HepG2 (cell line): ENCODE measurements around the gene NTMT1. TPM values are rescaled to one million over a fixed set of nuclear protein-coding genes. Genes with fewer than 3 reads are reported as not detected.
A peak's percentile ranks its signal among the peaks of the same experiment; 100 is the strongest.

Experiments used
- ARID3A ChIP-seq: IDR thresholded peaks from 2 replicates; pipeline ENCODE4 v1.6.1; 2012; ENCODE audit warnings: low read depth, low read length, improper control_type of control experiment
- CENPT ChIP-seq: sonication (generic); formaldehyde crosslinking; IDR thresholded peaks from 2 replicates; pipeline ENCODE4 v1.8.0; 2022; ENCODE audit warnings: low read depth, mild to moderate bottlenecking, moderate library complexity, missing genetic modification reagents
- NFAT5 ChIP-seq: sonication (generic); formaldehyde crosslinking; IDR thresholded peaks from 2 replicates; pipeline ENCODE4 v1.4.0; 2020; ENCODE audit warnings: missing genetic modification reagents
- RFX1 ChIP-seq: fragments of 450-650 bp; IDR thresholded peaks from 2 replicates; pipeline ENCODE4 v1.6.1; 2017
- SMAD9 ChIP-seq: sonication (generic); formaldehyde crosslinking; IDR thresholded peaks from 2 replicates; pipeline ENCODE4 v1.5.1; 2020; ENCODE audit warnings: mild to moderate bottlenecking, missing genetic modification reagents
- ZEB1 ChIP-seq: IDR thresholded peaks from 2 replicates; pipeline ENCODE4 v1.6.1; 2012; ENCODE audit warnings: mild to moderate bottlenecking, low read depth, inconsistent platforms; ENCODE audit not compliant: insufficient replicate concordance
- ZNF281 ChIP-seq: sonication (generic); formaldehyde crosslinking; IDR thresholded peaks from 2 replicates; pipeline ENCODE4 v1.4.0; 2020; ENCODE audit warnings: missing genetic modification reagents, borderline replicate concordance
- ZNF660 ChIP-seq: sonication (generic); formaldehyde crosslinking; IDR thresholded peaks from 2 replicates; pipeline ENCODE4 v1.5.1; 2020; ENCODE audit warnings: mild to moderate bottlenecking, low read depth, missing genetic modification reagents, borderline replicate concordance
- polyA plus RNA-seq, 8 experiments: library from polyadenylated mRNA; depleted of rRNA in 3 of 8; stranded (reverse) in 7 of 8; unstranded in 1 of 8; fragments of >200 nt; fragmentation: Illumina TruSeq in 4 of 8; extraction: Trizol in 4 of 8; gene quantifications; 2 replicates each; pipeline versions ENCODE4 v1.2.1 to v1.2.3, GENCODE V29; 2011 to 2016; ENCODE audit warnings: low read depth in 4 of 8, missing spikeins in 1 of 8, mixed read lengths in 1 of 8; ENCODE audit not compliant: insufficient read depth in 1 of 8
- total RNA-seq, 5 experiments: library from RNA; depleted of rRNA; stranded (reverse); fragments of >200 nt; fragmentation: Illumina TruSeq; extraction: Trizol; gene quantifications; 2 replicates each; pipeline ENCODE4 v1.2.3, GENCODE V29; 2016; ENCODE audit warnings: low read depth in 1 of 5
- TF ChIP-seq, protein P1 (sequence below): sonication (generic); formaldehyde crosslinking; IDR thresholded peaks from 2 replicates; pipeline ENCODE4 v1.5.1; 2020; ENCODE audit warnings: mild to moderate bottlenecking, missing genetic modification reagents, borderline replicate concordance
- TF ChIP-seq, protein P2 (sequence below): IDR thresholded peaks from 2 replicates; pipeline ENCODE4 v1.6.1; 2016; ENCODE audit warnings: missing compliant biosample characterization, missing genetic modification reagents, borderline replicate concordance

The NTMT1 gene
- total and polyA plus RNA-seq, 2 of the 13 experiments (the other 11 are each of a cell fraction or from before 2014, with no cell fraction given), result 49.1 to 53.8 TPM

GRCh38 chr9:129596541-129597331 lies 29.2 kb upstream of the NTMT1 start (continued):
- no peak; the same call in 1 of the 2 replicates for TF ChIP-seq NFAT5 (CRISPR knock-in tag)
- no peak for TF ChIP-seq ZNF660 (CRISPR knock-in tag)
- peak; percentile 81 for TF ChIP-seq ZNF281 (CRISPR knock-in tag)
- no peak for TF ChIP-seq ZEB1
- TF ChIP-seq, protein P1, sequence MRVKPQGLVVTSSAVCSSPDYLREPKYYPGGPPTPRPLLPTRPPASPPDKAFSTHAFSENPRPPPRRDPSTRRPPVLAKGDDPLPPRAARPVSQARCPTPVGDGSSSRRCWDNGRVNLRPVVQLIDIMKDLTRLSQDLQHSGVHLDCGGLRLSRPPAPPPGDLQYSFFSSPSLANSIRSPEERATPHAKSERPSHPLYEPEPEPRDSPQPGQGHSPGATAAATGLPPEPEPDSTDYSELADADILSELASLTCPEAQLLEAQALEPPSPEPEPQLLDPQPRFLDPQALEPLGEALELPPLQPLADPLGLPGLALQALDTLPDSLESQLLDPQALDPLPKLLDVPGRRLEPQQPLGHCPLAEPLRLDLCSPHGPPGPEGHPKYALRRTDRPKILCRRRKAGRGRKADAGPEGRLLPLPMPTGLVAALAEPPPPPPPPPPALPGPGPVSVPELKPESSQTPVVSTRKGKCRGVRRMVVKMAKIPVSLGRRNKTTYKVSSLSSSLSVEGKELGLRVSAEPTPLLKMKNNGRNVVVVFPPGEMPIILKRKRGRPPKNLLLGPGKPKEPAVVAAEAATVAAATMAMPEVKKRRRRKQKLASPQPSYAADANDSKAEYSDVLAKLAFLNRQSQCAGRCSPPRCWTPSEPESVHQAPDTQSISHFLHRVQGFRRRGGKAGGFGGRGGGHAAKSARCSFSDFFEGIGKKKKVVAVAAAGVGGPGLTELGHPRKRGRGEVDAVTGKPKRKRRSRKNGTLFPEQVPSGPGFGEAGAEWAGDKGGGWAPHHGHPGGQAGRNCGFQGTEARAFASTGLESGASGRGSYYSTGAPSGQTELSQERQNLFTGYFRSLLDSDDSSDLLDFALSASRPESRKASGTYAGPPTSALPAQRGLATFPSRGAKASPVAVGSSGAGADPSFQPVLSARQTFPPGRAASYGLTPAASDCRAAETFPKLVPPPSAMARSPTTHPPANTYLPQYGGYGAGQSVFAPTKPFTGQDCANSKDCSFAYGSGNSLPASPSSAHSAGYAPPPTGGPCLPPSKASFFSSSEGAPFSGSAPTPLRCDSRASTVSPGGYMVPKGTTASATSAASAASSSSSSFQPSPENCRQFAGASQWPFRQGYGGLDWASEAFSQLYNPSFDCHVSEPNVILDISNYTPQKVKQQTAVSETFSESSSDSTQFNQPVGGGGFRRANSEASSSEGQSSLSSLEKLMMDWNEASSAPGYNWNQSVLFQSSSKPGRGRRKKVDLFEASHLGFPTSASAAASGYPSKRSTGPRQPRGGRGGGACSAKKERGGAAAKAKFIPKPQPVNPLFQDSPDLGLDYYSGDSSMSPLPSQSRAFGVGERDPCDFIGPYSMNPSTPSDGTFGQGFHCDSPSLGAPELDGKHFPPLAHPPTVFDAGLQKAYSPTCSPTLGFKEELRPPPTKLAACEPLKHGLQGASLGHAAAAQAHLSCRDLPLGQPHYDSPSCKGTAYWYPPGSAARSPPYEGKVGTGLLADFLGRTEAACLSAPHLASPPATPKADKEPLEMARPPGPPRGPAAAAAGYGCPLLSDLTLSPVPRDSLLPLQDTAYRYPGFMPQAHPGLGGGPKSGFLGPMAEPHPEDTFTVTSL (CRISPR knock-in tag), result peak; percentile 68; the same call in 1 of the 2 replicates
- TF ChIP-seq, protein P2, sequence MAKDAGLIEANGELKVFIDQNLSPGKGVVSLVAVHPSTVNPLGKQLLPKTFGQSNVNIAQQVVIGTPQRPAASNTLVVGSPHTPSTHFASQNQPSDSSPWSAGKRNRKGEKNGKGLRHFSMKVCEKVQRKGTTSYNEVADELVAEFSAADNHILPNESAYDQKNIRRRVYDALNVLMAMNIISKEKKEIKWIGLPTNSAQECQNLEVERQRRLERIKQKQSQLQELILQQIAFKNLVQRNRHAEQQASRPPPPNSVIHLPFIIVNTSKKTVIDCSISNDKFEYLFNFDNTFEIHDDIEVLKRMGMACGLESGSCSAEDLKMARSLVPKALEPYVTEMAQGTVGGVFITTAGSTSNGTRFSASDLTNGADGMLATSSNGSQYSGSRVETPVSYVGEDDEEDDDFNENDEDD, result no peak; the same call in 1 of the 2 replicates
- TF ChIP-seq ARID3A, result no peak
- no peak for TF ChIP-seq RFX1
- no peak for TF ChIP-seq CENPT (CRISPR knock-in tag)
- TF ChIP-seq SMAD9 (CRISPR knock-in tag), result no peak
